Measurements from ENCODE around the gene CCDC54.

The CCDC54 gene

DNA sequence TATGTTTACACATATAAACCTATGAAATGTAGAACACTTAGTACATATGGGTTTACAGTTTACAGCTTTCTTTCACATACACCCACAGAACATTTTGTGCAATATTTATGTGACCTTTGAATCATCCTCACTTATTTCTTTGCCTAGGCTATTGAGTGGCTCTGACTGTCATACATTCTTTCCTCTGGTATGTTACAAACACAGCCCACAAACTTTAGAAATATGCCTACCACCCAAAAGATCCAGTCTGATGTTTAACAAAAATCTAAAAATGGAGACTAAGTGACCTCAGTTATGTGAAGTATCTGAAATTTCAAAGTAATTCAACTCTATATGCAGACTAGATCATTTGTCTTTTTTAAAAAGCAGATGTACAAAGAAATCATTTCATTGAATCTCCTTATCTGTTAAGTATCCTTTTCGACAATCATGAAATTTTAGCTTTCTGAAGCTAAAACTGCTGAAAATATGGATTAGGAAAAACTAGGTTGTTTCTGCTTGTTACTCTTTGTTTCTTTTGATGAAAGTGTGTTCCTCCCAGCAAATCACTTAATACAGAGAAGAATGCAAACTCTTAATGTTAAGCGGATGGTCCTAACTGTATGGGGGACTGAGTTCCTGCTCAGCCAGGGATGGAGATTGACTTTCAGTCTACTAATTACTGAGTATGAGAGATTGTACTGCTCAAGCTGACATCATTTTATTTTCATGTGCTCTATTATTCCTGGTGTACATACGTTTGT is 27.7 kb downstream of the CCDC54 start:
- DNase-seq (ENCODE audit: low read depth in 2 of 2) = peak; percentile 54 to 75
- TF ChIP-seq, protein P1, sequence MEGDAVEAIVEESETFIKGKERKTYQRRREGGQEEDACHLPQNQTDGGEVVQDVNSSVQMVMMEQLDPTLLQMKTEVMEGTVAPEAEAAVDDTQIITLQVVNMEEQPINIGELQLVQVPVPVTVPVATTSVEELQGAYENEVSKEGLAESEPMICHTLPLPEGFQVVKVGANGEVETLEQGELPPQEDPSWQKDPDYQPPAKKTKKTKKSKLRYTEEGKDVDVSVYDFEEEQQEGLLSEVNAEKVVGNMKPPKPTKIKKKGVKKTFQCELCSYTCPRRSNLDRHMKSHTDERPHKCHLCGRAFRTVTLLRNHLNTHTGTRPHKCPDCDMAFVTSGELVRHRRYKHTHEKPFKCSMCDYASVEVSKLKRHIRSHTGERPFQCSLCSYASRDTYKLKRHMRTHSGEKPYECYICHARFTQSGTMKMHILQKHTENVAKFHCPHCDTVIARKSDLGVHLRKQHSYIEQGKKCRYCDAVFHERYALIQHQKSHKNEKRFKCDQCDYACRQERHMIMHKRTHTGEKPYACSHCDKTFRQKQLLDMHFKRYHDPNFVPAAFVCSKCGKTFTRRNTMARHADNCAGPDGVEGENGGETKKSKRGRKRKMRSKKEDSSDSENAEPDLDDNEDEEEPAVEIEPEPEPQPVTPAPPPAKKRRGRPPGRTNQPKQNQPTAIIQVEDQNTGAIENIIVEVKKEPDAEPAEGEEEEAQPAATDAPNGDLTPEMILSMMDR (IDR thresholded peaks at IDR 0.05; ENCODE audit: low read depth, low read length) = no peak
- H3K4me3 ChIP-seq (replicated peaks in 1 of 2; ENCODE audit: low read depth in 2 of 2, low read length in 2 of 2) = no peak overlapping the region

DNA sequence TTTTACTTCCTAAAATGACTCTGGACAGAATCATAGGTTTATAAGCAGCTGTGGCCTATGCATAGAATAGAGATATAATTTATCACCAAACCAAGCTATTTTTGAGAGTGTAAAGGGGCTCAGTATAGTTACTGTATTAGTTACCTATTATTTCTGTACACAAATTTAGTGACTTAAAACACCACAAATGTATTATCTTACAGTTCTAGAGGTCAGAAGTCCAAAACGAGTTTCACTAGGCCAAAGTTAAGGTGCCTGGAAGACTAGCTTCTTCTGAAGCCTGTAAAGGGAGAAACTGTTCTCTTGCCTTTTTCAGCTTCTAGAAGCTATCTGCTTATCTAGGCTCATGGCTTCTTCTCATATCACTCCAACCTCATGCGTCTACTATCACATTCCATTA is 30.1 kb downstream of the CCDC54 start:
- no peak overlapping the region for H3K4me3 ChIP-seq (replicated peaks in 1 of 2; ENCODE audit: low read depth in 2 of 2, low read length in 2 of 2)
- TF ChIP-seq, protein P1 (IDR thresholded peaks at IDR 0.05; ENCODE audit: low read depth, low read length) = no peak
- DNase-seq (ENCODE audit: low read depth in 2 of 2) = no peak

DNA sequence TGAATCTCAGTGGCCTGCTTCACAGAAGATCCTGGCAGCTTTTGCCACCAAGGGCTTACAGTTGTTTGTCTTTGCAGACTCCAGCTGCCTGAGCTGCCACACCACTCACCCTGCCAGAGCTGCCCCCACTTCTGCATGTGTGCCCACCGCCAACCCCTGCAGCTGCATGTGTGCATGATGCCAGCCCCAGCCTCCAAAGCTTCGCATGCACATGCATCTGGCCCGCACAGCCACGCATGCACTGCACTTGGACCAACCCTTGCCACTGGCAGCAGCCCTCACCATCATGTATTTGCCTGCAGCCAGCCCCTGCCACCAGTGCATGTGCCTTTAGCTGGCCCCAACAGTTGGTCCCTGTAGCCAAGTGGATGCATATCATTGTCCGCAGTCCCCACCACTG is 31.3 kb downstream of the CCDC54 start:
- H3K4me3 ChIP-seq (replicated peaks in 1 of 2; ENCODE audit: low read depth in 2 of 2, low read length in 2 of 2) = no peak overlapping the region
- TF ChIP-seq, protein P1 (IDR thresholded peaks at IDR 0.05; ENCODE audit: low read depth, low read length) = no peak
- no peak for DNase-seq (ENCODE audit: low read depth in 2 of 2)

DNA sequence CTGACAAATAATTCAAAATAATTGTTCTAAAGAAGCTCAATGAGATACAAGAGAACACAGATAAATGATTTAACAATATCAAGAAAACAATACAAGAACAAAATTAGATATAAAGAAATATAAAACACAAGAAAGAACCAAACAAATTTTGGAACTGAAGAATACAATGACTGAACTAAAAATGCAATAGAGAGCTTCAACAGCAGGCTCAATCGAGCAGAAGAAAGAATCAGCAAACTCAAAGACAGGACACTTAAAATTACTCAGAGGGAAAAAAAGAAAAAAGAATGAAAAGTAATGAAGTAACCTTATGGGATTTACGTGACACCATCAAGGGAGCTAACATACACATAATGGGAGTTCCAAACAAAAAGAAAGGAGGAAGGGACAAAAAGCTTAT is 32.1 kb downstream of the CCDC54 start:
- no peak for DNase-seq (ENCODE audit: low read depth in 2 of 2)
- TF ChIP-seq, protein P1 (IDR thresholded peaks at IDR 0.05; ENCODE audit: low read depth, low read length) = no peak
- H3K4me3 ChIP-seq (replicated peaks in 1 of 2; ENCODE audit: low read depth in 2 of 2, low read length in 2 of 2) = no peak overlapping the region

DNA sequence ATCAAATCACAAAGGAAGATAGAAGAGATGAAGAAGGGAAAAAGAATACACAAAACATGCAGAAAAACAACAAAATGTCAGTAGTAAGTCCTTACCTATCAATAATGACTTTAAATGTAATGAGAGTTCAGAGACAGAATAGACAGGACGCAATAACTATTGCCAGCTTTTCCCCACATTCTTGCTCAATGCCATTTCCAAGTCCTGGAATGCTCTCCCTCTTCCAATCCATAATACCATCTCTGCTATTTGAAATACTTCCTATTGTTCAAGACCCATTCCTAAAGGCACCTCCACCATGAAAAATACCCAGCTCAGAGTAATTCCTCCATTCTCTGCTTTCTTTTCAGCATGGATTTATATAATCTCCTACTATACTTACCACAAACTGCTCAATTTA is 33.4 kb downstream of the CCDC54 start:
- TF ChIP-seq, protein P1 (IDR thresholded peaks at IDR 0.05; ENCODE audit: low read depth, low read length) = no peak
- H3K4me3 ChIP-seq (replicated peaks in 1 of 2; ENCODE audit: low read depth in 2 of 2, low read length in 2 of 2) = no peak overlapping the region
- no peak for DNase-seq (ENCODE audit: low read depth in 2 of 2)

DNA sequence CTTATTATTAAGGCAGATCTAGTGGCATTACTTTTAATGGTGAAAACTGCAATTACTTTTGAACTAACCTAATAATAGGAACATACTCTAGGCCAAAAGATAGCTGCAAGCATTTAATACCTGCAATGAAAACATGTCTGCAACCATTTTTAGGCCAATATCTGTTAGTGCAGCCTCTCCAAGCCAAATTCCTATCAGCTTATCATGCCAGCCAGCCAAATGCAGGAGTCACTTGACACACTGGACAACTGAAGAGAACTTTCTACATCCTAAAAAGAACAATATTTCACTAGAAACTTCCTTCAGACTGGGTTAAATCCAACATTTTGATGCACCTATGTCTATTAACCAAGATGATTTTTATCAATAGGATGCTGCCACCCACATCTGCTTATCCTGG is 33.8 kb downstream of the CCDC54 start:
- DNase-seq (ENCODE audit: low read depth in 2 of 2) = no peak
- no peak overlapping the region for H3K4me3 ChIP-seq (replicated peaks in 1 of 2; ENCODE audit: low read depth in 2 of 2, low read length in 2 of 2)
- TF ChIP-seq, protein P1 (IDR thresholded peaks at IDR 0.05; ENCODE audit: low read depth, low read length) = no peak

DNA sequence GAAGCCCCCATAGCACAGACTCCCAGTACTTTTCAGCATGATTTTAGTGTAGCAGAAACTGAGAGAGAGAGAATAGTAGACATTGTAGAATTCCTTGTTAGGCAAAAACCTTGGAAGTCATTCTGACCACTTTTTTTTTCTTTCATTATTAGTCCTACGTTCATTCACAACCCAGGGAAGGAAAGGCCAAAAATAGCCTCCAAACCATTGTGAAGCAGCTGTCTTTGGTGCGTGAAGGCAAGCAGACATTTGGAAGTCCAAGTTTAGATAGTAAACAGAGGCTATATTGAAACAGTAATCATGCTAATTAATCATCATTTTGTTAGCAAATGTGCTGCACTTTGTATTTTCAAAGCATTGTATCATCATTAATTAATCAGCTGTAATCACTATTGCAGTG is 34.5 kb downstream of the CCDC54 start:
- H3K4me3 ChIP-seq (replicated peaks in 1 of 2; ENCODE audit: low read depth in 2 of 2, low read length in 2 of 2) = no peak overlapping the region
- TF ChIP-seq, protein P1 (IDR thresholded peaks at IDR 0.05; ENCODE audit: low read depth, low read length) = no peak
- DNase-seq (ENCODE audit: low read depth in 2 of 2) = no peak

Data from cardiac fibroblast (primary cell).